HCT116 (cell line): Measurements from ENCODE around the gene TOB2. TPM values are rescaled to one million over a fixed set of nuclear protein-coding genes. Genes with fewer than 3 reads are reported as not detected.

Experiments
- ATAC-seq: fragments of 200-7000 bp; cut with Tn5 transposase; 2 replicates; pipeline ENCODE4 v1.9.1; 2020; ENCODE audit warnings: mild to moderate bottlenecking, moderate library complexity
- BruUV-seq: library from RNA; stranded (reverse); fragments of 400-500 nt; replicated peaks from 2 replicates; lab custom pipeline; 2021; lab: Mats Ljungman, UMichigan
- CTCF ChIA-PET: fragments of 300-600 bp; sonication (Branson Sonifier 250); formaldehyde crosslinking; loops from one replicate; lab custom pipeline; 2021; ENCODE audit warnings: antibody characterized with exemption; lab: Charles Lee
- POLR2A ChIA-PET: fragments of 300-600, 350-600 bp; sonication (Branson Sonifier 250); formaldehyde crosslinking; loops from one replicate; lab custom pipeline; 2021; ENCODE audit warnings: antibody characterized with exemption; lab: Charles Lee
- RAD21 ChIA-PET, 2 experiments: fragments of 300-600 bp; sonication (Branson Sonifier 250); formaldehyde crosslinking; loops; one replicate each; lab custom pipeline; 2023; ENCODE audit warnings: low total read pairs in 2 of 2; ENCODE audit not compliant: uncharacterized antibody in 2 of 2, unreplicated experiment in 2 of 2, low non-redundant PET in 1 of 2; lab: Charles Lee
- DNase-seq: peaks from one replicate; pipeline ENCODE4 v3.0.0-alpha.2; 2010; ENCODE audit warnings: low read depth, low spot score
- H2AFZ ChIP-seq: fragments of 200-600 bp; shearing (Covaris generic), sonication (generic); 2 replicates; pipeline ENCODE4 v1.6.1; 2017; ENCODE audit warnings: low read depth, mixed run types, mixed read lengths, antibody characterized with exemption, low read length; ENCODE audit not compliant: poor library complexity, severe bottlenecking
- H3K27ac ChIP-seq: 2 replicates; pipeline ENCODE4 v1.5.1; 2012; ENCODE audit warnings: low read depth, low read length
- H3K27me3 ChIP-seq: fragments of 200-600 bp; sonication (generic); 2 replicates; pipeline ENCODE4 v1.6.1; 2016; ENCODE audit warnings: mixed run types, low read length, mixed read lengths; ENCODE audit not compliant: insufficient read depth
- H3K36me3 ChIP-seq, 2 experiments: fragments of 200-500 bp in 1 of 2; fragments of 200-600 bp in 1 of 2; sonication (Bioruptor generic) in 1 of 2; sonication (generic) in 1 of 2; 2 replicates each; pipeline versions ENCODE4 v1.5.1 to v1.6.1; 2014 to 2016; ENCODE audit warnings: low read length in 2 of 2, inconsistent platforms in 1 of 2, mixed read lengths in 1 of 2, mixed run types in 1 of 2; ENCODE audit not compliant: insufficient read depth in 2 of 2, control insufficient read depth in 1 of 2
- H3K4me1 ChIP-seq, 2 experiments: fragments of 200-600 bp in 1 of 2; sonication (generic) in 1 of 2; 2 replicates each; pipeline versions ENCODE4 v1.5.1 to v1.6.1; 2012 to 2017; ENCODE audit warnings: low read length in 2 of 2, inconsistent platforms in 1 of 2, mild to moderate bottlenecking in 1 of 2, mixed read lengths in 1 of 2, mixed run types in 1 of 2, moderate library complexity in 1 of 2; ENCODE audit not compliant: insufficient read depth in 2 of 2, control insufficient read depth in 1 of 2
- H3K4me2 ChIP-seq: fragments of 200-600 bp; sonication (generic); 2 replicates; pipeline ENCODE4 v1.6.1; 2017; ENCODE audit warnings: mixed run types, low read length, mixed read lengths
- H3K4me3 ChIP-seq, 2 experiments: fragments of 200-600 bp in 1 of 2; sonication (generic) in 1 of 2; replicated peaks in 1 of 2; 2 replicates each; pipeline ENCODE4 v1.5.1; 2011 to 2016; ENCODE audit warnings: low read length in 2 of 2, control low read depth in 1 of 2, low read depth in 1 of 2, mild to moderate bottlenecking in 1 of 2, mixed read lengths in 1 of 2, mixed run types in 1 of 2
- H3K79me2 ChIP-seq: fragments of 200-600 bp; sonication (generic); 2 replicates; pipeline ENCODE4 v1.6.1; 2017; ENCODE audit warnings: mild to moderate bottlenecking, mixed run types, low read length, moderate library complexity, mixed read lengths; ENCODE audit not compliant: insufficient read depth
- H3K9ac ChIP-seq: fragments of 200-600 bp; sonication (generic); 2 replicates; pipeline ENCODE4 v1.6.1; 2016; ENCODE audit warnings: low read length, mixed read lengths
- H3K9me2 ChIP-seq: fragments of 200-600 bp; sonication (generic), shearing (Covaris generic); 2 replicates; pipeline ENCODE4 v1.6.1; 2017; ENCODE audit warnings: mixed run types, mild to moderate bottlenecking, moderate library complexity; ENCODE audit not compliant: insufficient read depth
- H3K9me3 ChIP-seq, 2 experiments: fragments of 200-500 bp in 1 of 2; fragments of 200-600 bp in 1 of 2; sonication (Bioruptor generic) in 1 of 2; sonication (generic) in 1 of 2; 2 replicates each; pipeline ENCODE4 v1.6.1; 2014 to 2017; ENCODE audit warnings: low read length in 2 of 2, mixed read lengths in 2 of 2, inconsistent platforms in 1 of 2, low read depth in 1 of 2, mild to moderate bottlenecking in 1 of 2, mixed run types in 1 of 2, moderate library complexity in 1 of 2; ENCODE audit not compliant: control insufficient read depth in 1 of 2, insufficient read depth in 1 of 2
- H4K20me1 ChIP-seq: fragments of 200-600 bp; sonication (generic), shearing (Covaris generic); 2 replicates; pipeline ENCODE4 v1.6.1; 2017; ENCODE audit warnings: mixed run types, mild to moderate bottlenecking, moderate library complexity; ENCODE audit not compliant: insufficient read depth
- ATF3 ChIP-seq: IDR thresholded peaks from 2 replicates; pipeline ENCODE4 v1.6.1; 2012
- CBX3 ChIP-seq: IDR thresholded peaks from 2 replicates; pipeline ENCODE4 v1.6.1; 2012; ENCODE audit warnings: low read depth
- CEBPB ChIP-seq: IDR thresholded peaks from 2 replicates; pipeline ENCODE4 v1.6.1; 2012; ENCODE audit warnings: low read depth
- CTCF ChIP-seq, 3 experiments: fragments of 200-600 bp in 1 of 3; sonication (generic) in 1 of 3; IDR thresholded peaks in 2 of 3; conservative IDR thresholded peaks in 1 of 3; 2 replicates each; pipeline ENCODE4 v1.5.1; 2012 to 2017; ENCODE audit warnings: low read depth in 2 of 3, low read length in 2 of 3, antibody characterized with exemption in 1 of 3, borderline replicate concordance in 1 of 3, control low read depth in 1 of 3, mild to moderate bottlenecking in 1 of 3, mixed read lengths in 1 of 3, mixed run types in 1 of 3, moderate library complexity in 1 of 3; ENCODE audit not compliant: insufficient read depth in 1 of 3
- EGR1 ChIP-seq: IDR thresholded peaks from 2 replicates; pipeline ENCODE4 v1.6.1; 2012; ENCODE audit warnings: low read depth
- ELF1 ChIP-seq: IDR thresholded peaks from 2 replicates; pipeline ENCODE4 v1.6.1; 2012; ENCODE audit warnings: low read depth, borderline replicate concordance
- EZH2 ChIP-seq: fragments of 200-600 bp; sonication (generic); IDR thresholded peaks from 2 replicates; pipeline ENCODE4 v1.6.1; 2017; ENCODE audit warnings: antibody characterized with exemption, mixed run types
- EZH2phosphoT487 ChIP-seq: fragments of 200-600 bp; IDR thresholded peaks from 2 replicates; pipeline ENCODE4 v1.6.1; 2018; ENCODE audit warnings: antibody characterized with exemption, borderline replicate concordance
- JUND ChIP-seq: IDR thresholded peaks from 2 replicates; pipeline ENCODE4 v1.6.1; 2012
- MAX ChIP-seq: IDR thresholded peaks from 2 replicates; pipeline ENCODE4 v1.6.1; 2012
- POLR2A ChIP-seq: IDR thresholded peaks from 2 replicates; pipeline ENCODE4 v1.7.0; 2011; ENCODE audit warnings: borderline replicate concordance; ENCODE audit not compliant: insufficient read depth, insufficient read length; ENCODE audit errors: extremely low read depth
- POLR2AphosphoS5 ChIP-seq: IDR thresholded peaks from 2 replicates; pipeline ENCODE4 v1.6.1; 2011; ENCODE audit warnings: mild to moderate bottlenecking, low read depth, low read length, moderate library complexity
- RAD21 ChIP-seq: IDR thresholded peaks from 2 replicates; pipeline ENCODE4 v1.6.1; 2012; ENCODE audit warnings: low read depth, mild to moderate bottlenecking
- REST ChIP-seq: IDR thresholded peaks from 2 replicates; pipeline ENCODE4 v1.6.1; 2012; ENCODE audit warnings: low read depth
- SIN3A ChIP-seq: IDR thresholded peaks from 2 replicates; pipeline ENCODE4 v1.6.1; 2012; ENCODE audit warnings: low read depth
- SP1 ChIP-seq: IDR thresholded peaks from 2 replicates; pipeline ENCODE4 v1.6.1; 2012; ENCODE audit warnings: low read depth
- SRF ChIP-seq: IDR thresholded peaks from 2 replicates; pipeline ENCODE4 v1.6.1; 2012; ENCODE audit warnings: low read depth
- ZBTB33 ChIP-seq: IDR thresholded peaks from 2 replicates; pipeline ENCODE4 v1.6.1; 2011; ENCODE audit warnings: mild to moderate bottlenecking, low read length, moderate library complexity; ENCODE audit not compliant: insufficient replicate concordance; ENCODE audit errors: extremely low read depth
- ZFX ChIP-seq: fragments of 450-650 bp; IDR thresholded peaks from 2 replicates; pipeline ENCODE4 v1.6.1; 2017
- ZNF274 ChIP-seq: fragments of 200-500 bp; sonication (Bioruptor generic); IDR thresholded peaks from 2 replicates; pipeline ENCODE4 v1.6.1; 2014; ENCODE audit warnings: mild to moderate bottlenecking, low read depth, low read length, inconsistent platforms
- intact Hi-C: fragments of 100-400 bp; cut with micrococcal nuclease; formaldehyde crosslinking; loops from 2 replicates; pipeline ENCODE4 v1.10.0; 2022
- total RNA-seq: library from RNA; stranded (reverse); gene quantifications from one replicate; pipeline ENCODE4 v1.2.1, GENCODE V29; 2021; ENCODE audit not compliant: unreplicated experiment

The TOB2 gene
- total RNA-seq, 1 experiment from 2014 or later, result 55.2 TPM

GRCh38 chr22:41429232-41429950 lies 17.2 kb downstream of the TOB2 start:
- Histone ChIP-seq H3K9me2 (no peaks in the 10 kb centered on the region), H3K9ac (no peak overlapping the region), H3K4me3 (no peak overlapping the region), H2AFZ (no peak overlapping the region), H3K4me1 (no peaks in the 10 kb centered on the region; a peak in 1 of 4 replicates), H3K27me3 (no peaks in the 10 kb centered on the region), H3K79me2 (peaks cover 3% of the 10 kb centered on the region; the same call in 1 of the 2 replicates)
- DNase-seq (no peak), ATAC-seq (no peak)
- intact Hi-C loops, result no loop called here
- ChIA-PET POLR2A (interaction anchor here (1.0 to 1.2 kb wide), 2 partner anchors 8 to 16 kb away, joined by 3 read pairs; no protein-coding TSS in a partner anchor), CTCF (no interaction called here)
- TF ChIP-seq EZH2, result no peak
- TF ChIP-seq MAX, result no peak
- no peak for TF ChIP-seq EGR1
- TF ChIP-seq RAD21, result no peak
- TF ChIP-seq POLR2AphosphoS5, result no peak
- no peak for TF ChIP-seq SRF
- no peak for TF ChIP-seq CBX3
- TF ChIP-seq EZH2phosphoT487, result no peak
- no peak for TF ChIP-seq REST
- no peak for TF ChIP-seq CEBPB
- TF ChIP-seq ZFX, result no peak
- no peak for TF ChIP-seq SP1
- TF ChIP-seq ZBTB33, result no peak
- no peak for TF ChIP-seq ZNF274
- no peak for TF ChIP-seq SIN3A
- no peak for TF ChIP-seq CTCF (IDR thresholded peaks at IDR 0.05 in 2 of 3, conservative IDR thresholded peaks at IDR 0.05 in 1 of 3; ENCODE audit: borderline replicate concordance in 1 of 3, insufficient read depth in 1 of 3, low read depth in 2 of 3, low read length in 2 of 3)
- no peak for TF ChIP-seq POLR2A
- no peak for TF ChIP-seq JUND
- no peak for TF ChIP-seq ATF3
- no peak for TF ChIP-seq ELF1
- TF ChIP-seq, all 23 proteins: peak for 0
- no peak overlapping the region for H3K4me2 ChIP-seq
- RAD21 ChIA-PET, result interaction anchor here in 1 of 2 experiments (0.6 kb wide), 1 partner anchor 47 kb away, joined by 3 read pairs; no protein-coding TSS in a partner anchor
- H3K36me3 ChIP-seq, result peaks cover 0 to 8% of the 10 kb centered on the region in 2 experiments; a peak in 1 of 4 replicates
- no peaks in the 10 kb centered on the region for H4K20me1 ChIP-seq
- BruUV-seq, result no TSS peak
- H3K27ac ChIP-seq, result no peak overlapping the region
- H3K9me3 ChIP-seq, result no peaks in the 10 kb centered on the region
